DMS 273 (cell line): ENCODE results near the gene CDH23.

Source experiments
- DNase-seq: peaks from one replicate; lab custom pipeline; 2025; ENCODE audit not compliant: unreplicated experiment; lab: John Stamatoyannopoulos, UW

CDH23 gene

GRCh38 chr10:71419002-71419540 is 22.4 kb downstream of the CDH23 start:
- no peak for DNase-seq

DNA sequence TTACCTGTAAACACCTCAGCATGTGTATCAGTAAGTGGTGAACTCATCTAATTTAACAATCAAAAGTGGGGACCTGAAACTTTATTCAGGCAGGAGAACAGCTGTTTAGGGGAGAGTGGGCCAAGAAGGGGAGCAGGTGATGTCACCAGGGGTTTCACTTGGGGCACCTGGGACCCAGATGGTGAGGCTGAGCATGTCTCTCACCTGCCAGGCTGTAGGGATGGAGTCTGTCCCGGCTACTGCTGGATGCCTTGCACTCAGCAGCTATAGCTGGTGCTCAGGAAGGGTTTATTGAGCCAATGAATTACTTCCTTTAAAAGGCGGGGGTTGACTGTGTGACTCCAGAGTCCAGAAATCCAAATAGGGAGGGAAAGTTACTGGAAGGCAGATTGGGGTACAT is 23.0 kb downstream of the CDH23 start:
- no peak for DNase-seq

GRCh38 chr10:71421075-71421434 is 24.3 kb downstream of the CDH23 start:
- DNase-seq, result no peak

GRCh38 chr10:71423250-71423649 is 26.5 kb downstream of the CDH23 start:
- no peak for DNase-seq

DNA sequence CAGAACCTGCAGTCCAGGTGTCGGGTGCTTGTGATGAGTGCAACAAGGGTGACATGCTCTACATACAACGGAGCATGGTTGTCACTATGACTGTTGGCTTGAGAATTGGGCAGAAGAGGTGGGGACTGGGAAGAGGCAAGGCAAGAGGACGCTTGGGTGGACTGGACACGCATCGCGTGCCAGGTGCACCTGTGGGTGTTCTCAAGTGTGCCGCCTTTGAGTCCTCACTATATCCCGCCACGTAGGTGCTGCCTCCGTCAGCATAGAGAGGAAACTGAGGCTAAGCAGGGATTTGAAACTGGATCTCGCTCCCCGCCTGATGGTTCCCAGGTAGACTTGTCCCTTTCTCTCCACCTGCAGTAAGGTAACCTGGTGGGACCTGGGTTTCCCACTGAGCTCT is 27.2 kb downstream of the CDH23 start:
- no peak for DNase-seq

DNA sequence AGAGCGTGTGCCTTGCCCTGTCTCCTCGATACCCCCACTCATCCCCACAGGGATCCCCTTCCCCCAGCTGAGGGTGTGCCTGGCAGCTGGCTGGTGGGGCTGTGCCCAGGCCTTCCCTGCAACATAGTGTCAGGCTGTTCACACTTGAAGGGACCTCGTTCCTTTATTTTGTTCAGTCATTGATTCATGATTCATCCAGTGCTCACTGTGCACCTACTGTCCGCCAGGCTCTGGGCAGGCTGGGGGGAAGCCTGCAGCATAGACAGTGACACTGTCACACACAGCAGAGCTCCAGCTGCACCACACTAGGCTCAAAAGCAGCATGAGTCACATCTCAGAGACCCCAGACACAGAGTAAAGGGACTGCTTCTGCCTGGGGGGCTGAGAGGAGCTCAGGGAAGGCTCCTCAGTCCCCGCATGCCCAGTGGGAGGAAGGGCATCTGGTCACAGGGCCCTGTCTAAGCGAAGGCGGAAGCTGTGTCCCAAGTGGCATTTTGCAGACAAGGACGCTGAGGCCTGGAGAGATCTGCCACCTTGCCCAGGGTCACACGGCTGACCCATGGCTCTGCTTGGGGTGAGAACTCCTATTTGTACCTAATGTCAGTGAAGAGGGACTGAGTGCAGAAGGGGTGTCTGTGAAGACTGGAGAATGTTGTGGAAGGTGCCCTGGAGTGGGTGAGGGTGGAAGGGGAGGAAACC is 27.9 kb downstream of the CDH23 start:
- no peak for DNase-seq

DNA sequence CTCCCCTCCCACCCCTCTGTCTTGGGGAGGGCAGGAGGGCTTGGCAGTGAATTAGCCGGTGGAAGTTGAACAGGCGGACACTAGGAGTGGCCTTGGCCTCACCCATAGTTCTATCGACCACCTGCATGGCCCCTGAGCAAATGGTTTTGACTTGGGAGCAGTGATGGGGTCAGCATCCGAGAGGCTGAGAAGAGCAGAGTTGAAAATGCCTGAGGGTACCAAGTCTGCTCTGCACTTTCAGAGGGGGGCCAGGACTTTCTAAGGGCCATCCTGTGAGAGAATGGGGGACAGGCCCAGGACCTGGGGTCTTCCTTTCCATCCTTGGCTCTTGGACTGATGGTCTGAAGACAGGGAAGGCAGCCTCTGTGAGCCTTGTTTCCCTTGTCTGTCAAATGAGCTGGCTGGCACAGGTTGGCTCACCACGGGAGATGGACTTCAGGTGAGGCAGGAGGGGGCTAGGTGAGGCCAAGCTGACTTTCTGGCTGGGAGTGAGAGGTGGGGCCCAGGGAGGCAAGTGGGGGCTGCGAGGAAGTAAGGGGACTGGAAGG is 29.4 kb downstream of the CDH23 start:
- DNase-seq, result no peak

- no peak for DNase-seq
Observed at GRCh38 chr10:71427246-71427645, 30.5 kb downstream of the CDH23 start.

DNA sequence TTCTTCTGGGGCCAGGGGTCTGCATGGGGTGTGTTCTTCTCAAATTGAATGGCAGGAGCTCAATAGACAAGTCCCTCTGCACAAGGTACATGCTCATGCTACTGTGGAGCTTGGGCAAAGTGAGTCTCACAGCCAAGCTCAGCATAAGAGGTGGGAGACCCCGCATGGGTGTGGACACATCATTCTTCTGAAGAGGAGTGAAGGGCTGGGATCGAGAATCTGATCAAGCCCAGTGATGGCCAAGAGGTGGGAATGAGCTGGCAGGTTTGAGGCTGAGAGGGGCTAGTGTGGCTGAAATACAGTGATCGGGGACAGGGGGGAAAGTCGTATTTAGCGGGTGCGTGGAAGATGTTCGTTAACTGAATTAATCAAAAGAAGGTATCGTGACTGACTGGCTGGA is 32.6 kb downstream of the CDH23 start:
- no peak for DNase-seq

DNA sequence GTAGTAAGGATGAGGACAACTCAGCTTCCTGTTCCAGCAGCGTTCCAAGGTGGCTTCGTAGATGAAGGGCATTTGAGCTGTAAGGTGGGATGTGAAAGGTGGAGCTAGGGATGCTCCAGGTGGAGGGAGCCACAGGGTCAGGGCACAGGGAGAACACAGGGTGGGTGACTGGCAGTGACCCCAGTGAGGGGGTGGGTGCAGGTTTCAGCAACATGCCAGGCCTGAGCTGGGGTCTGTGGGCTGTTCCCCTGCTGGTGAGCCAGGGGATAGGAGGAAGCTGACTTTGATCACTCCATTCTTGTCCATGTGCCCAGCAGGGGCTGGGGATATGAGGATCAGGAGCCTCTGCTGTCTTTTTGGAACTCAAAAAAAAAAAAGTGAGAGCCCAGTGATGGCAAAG is 33.2 kb downstream of the CDH23 start:
- peak; percentile 25 for DNase-seq

DNA sequence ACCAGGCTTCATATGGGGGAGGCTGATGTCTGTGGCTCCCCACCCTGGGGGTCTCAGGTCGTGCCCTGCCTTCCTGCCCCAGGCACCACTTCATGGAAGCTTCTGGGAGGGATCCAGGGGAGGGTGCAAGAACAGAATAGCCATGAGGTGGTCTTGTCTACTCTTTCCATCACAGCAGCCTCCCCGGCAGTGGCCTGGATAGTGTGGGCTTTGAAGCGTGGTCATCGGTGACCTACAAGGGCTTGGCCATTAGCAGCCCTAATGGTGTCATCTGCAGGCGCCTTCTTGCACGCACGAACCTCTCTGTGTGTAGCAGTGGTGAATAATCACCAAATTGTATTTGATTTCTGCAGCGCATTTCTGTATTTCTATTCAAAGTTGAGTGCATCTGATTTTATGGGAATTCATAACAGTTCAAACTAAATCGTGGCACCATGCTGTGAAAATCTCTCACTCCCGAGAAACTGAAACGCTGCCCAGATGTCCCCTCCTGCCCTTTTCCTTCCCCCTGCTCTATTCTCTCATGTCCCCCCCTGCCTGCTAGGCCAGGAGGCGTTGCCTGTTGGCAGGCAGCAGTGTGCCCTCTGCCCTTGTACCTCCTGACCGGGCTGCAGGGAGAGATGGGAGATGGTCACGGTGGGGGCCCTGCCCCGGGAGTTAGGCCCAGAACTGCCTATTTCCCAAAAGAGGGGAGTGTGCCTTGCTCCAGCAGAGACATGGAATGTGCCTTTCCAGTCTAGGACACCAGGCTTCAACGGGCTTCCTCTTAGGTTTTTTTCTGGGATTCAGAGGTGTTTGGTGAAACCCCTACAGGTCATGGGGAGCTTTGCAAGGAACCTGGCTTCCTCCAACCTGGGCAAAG is 34.8 kb downstream of the CDH23 start:
- DNase-seq, result peak; percentile 48

- DNase-seq, result no peak
Observed at GRCh38 chr10:71432101-71432905, 35.6 kb downstream of the CDH23 start.

DNA sequence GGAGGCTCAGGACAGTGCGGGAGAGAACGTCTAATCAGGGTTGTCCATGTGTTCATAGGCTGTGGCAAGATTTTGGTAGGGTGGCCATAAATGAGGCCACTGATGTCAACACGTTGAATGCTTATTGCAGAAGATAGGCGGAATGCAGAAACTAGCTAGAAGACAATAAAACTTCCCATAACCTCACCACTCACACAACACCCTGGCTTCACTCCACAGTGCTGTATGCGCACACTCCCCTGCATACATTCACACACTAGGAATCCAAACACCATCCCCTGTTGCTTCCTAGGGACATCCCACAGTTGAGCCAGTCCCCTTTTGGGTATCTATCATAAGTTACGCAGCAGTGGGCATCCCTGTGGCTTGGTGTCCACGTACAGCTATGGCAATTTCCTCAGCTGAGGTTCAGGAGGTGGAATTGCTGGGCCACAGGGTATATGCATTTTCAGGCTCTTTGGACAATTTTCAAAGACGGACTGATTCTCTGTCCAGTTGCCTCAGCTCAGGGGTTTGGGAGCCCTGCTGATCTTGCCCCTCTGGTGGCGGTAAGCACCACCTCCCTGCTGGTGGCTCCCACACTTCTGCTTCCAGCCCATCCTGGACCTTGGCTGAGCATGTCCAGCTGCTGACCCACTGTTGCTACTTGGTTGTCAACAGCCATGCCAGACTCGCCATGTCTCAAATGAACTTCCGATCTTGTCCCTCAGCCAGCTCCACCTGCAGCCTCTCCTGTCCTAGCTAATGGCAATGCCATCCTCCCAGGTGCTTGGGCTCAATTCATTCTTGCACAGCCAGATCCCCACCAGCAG is 36.4 kb downstream of the CDH23 start:
- DNase-seq, result no peak

DNA sequence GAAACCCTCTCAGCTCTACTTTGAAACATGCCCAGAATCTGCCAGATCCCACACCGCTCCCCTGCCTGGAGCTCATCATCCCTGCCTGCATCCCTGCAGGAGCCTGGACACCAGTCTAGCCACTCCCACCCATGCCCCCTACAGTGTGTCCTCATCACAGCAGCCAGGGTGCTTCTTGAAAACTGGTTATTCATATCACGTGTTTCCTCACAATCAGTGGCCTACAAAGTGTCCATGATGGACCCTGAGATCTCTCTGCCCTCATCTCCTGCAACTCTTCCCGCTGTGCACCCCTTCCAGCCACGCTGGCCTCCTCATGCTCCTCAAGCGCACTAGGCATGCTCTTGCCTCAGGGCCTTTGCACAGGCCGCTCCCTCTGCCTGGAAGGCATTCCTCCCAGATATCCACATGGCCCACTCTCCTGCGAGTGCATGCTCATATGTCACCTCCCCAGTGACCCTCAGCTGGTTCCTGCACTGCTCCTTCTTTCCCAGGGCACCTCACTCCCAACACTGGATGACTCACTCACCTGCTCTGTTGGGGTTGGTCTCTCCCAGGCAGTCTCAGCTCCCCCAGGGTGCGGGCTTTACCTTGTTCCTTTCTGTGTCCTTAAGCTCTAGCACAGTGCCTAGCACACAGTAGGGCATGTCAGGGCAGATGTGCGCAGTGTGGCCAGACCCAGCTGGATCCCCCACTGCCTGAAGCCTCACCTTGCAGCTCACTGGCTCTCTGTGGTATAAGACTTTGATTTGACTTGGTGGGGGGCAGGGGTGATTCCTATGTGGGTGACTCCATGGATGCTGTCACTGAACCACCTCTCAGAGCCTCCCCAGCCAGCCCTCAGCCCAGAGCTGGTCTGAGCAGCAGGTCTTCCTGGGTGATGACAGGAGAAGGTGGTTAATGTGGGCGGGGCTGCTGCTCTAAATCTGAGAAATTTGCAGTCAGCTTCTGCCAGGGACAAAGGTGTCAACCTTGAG is 37.3 kb downstream of the CDH23 start:
- DNase-seq, result no peak

DNA sequence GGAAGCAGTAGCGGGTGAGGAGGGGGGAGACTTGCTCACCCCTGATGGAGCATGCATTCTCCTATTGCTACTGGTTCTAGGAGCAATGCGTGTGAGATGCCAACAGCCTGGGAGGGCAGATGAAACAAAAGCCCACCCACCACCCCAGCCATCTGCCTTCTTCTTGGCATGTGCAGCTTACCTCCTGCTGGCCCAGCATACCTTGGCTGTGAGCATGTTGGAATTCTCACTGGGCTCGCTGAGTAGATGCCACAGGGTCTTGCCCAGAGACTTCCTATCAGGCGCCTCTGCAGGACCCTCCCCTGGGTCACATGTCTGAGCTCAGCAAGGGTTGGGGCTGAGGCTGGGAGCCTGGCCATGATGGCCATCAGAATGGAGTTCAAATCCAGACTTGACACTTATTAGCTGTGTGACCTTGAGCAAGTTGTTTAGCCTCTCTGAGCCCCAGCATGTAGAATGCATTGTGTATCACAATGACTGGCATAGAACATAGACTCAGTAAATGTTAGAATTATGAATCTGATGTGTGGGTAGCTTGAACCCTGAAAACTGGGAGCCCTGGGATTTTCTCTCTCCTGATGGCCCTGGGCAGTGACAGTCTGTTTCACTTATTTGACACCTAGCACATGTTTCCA is 38.2 kb downstream of the CDH23 start:
- peak; percentile 66 for DNase-seq

- DNase-seq, result peak; percentile 57
Observed at GRCh38 chr10:71435571-71436267, 39.0 kb downstream of the CDH23 start.

DNA sequence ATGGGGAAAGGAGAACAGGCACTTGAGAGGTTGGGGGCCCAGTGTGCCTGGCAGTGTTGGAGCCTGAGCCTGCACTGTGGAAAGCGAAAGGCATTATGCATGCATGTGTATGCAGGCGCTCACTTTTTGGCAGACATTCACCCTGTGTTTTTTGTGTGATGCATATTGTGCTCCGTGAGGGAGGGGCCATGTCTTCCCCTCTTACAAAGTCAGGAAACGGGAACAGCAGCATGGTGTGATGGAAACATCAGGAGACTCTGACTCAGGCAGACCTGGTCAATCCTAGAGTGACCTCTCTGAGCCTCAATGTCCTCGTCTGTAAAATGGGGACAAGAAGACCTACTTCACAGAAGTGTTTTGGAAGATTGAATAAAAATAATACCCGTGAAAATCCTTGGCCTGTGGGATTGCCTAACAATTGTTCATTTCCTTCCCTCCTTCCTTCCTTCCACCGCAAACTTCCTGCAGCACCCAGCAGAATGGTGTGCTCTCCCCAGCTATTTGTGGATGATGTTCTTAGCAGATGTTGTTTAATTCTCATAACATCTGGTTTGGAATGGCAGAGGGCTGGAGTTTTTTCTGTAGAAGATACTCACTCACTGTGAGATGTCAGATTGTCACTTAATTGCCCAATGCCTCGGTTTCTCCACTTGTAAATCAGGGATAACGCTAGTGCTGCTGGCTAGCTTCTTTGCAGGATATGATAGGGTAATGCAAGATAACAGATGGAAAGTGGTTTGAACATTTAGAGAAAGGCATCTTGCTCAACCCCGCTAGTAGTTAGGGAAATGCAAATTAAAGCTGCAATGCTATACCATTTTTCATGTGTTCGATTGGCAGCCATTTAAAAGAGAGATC is 39.8 kb downstream of the CDH23 start:
- DNase-seq, result peak; percentile 33
